ENCODE results near the gene LEUTX. TPM values are rescaled to one million over a fixed set of nuclear protein-coding genes. Genes with fewer than 3 reads are reported as not detected.

The LEUTX gene, protein sequence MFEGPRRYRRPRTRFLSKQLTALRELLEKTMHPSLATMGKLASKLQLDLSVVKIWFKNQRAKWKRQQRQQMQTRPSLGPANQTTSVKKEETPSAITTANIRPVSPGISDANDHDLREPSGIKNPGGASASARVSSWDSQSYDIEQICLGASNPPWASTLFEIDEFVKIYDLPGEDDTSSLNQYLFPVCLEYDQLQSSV
- 1.6 TPM for total RNA-seq (ENCODE audit: unreplicated experiment)
- long read RNA-seq, partial matches to known transcripts = 0 of 1 reads
- long read RNA-seq, other reads (novel, unspliced or antisense) = 0 of 1 reads

DNA sequence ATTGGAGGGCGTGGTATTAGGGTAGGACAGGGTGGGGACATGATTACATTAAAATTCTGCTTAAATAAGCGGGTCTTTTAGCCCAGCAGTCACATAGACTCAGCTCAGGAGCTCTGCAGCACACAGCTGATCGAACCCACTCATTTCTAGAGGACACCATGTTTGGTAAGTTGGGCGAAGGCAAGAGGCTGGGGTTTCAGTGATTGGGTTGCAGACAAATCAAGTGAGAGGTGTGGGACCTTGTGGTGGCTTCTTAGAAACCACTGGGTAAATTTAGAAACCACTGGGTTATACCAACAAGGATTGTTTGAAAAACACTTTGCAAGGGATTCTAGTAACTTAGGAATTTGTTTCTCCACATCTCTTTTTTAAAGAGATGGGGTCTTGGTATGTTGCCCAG lies at the start of gene LEUTX:
LEUTX (plus strand) TSS at position 92 of the 400 bp plus-strand sequence; CDS start at position 159, 67 bp downstream.
- TF ChIP-seq, protein P1, sequence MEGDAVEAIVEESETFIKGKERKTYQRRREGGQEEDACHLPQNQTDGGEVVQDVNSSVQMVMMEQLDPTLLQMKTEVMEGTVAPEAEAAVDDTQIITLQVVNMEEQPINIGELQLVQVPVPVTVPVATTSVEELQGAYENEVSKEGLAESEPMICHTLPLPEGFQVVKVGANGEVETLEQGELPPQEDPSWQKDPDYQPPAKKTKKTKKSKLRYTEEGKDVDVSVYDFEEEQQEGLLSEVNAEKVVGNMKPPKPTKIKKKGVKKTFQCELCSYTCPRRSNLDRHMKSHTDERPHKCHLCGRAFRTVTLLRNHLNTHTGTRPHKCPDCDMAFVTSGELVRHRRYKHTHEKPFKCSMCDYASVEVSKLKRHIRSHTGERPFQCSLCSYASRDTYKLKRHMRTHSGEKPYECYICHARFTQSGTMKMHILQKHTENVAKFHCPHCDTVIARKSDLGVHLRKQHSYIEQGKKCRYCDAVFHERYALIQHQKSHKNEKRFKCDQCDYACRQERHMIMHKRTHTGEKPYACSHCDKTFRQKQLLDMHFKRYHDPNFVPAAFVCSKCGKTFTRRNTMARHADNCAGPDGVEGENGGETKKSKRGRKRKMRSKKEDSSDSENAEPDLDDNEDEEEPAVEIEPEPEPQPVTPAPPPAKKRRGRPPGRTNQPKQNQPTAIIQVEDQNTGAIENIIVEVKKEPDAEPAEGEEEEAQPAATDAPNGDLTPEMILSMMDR (IDR thresholded peaks at IDR 0.05; ENCODE audit: partially characterized antibody, unreplicated experiment) = no peak
- Mint-ChIP-seq H3K4me3 (ENCODE audit: unreplicated experiment) (no peak within 1 kb of the TSS), H3K36me3 (ENCODE audit: unreplicated experiment) (no peaks in the 10 kb centered on the region), H3K9me3 (ENCODE audit: unreplicated experiment) (peaks cover 1% of the 10 kb centered on the region), H3K4me1 (ENCODE audit: low read depth, unreplicated experiment) (no peaks in the 10 kb centered on the region), H3K27ac (ENCODE audit: unreplicated experiment) (no peak within 1 kb of the TSS), H3K27me3 (ENCODE audit: unreplicated experiment) (peaks cover 3% of the 10 kb centered on the region)
- no peak for DNase-seq

DNA sequence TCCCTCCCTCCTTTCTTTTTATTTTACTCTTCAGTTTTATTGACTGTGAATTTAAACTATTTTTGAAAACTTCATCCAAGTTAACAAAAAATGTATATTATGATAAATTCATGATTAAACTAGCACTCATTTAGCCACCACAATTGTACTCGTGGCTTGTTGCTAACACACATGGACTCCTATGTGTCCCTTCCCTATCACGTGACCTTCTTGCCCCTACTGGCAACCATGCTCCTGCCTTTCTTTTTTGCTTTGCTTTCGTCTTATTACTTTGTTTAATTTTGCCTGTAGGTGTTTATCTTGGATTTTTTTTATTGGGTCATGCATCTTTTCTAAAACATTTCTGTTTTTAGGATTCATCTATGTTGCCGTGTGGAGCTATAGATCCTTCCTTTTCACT lies 49.1 kb upstream of the LEUTX start:
- DNase-seq = no peak
- Mint-ChIP-seq H3K27me3 (ENCODE audit: unreplicated experiment) (peaks cover under 1% of the 10 kb centered on the region), H3K4me1 (ENCODE audit: low read depth, unreplicated experiment) (no peaks in the 10 kb centered on the region), H3K27ac (ENCODE audit: unreplicated experiment) (no peak overlapping the region), H3K36me3 (ENCODE audit: unreplicated experiment) (no peaks in the 10 kb centered on the region), H3K9me3 (ENCODE audit: unreplicated experiment) (no peaks in the 10 kb centered on the region), H3K4me3 (ENCODE audit: unreplicated experiment) (no peak overlapping the region)
- TF ChIP-seq, protein P1 (IDR thresholded peaks at IDR 0.05; ENCODE audit: partially characterized antibody, unreplicated experiment) = no peak

DNA sequence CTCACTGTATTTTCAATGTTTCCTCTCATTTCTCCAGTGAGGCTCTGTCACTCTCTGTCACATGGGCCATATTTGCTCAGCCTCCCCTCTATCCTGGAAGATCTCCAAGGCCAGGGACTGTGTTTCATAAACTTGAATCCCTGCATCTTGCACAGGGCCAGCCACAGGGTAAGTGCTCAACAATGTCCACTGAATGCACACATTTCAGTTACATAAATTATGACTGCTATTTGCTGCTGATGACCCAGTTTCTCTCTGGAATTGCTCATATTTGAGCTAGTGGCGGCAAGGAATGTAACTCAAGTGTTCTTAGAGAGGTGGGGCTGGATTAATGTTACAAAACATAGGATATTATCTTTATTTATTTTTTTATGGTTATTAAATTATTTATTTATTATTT lies 47.0 kb upstream of the LEUTX start:
- no peak for DNase-seq
- H3K4me1 Mint-ChIP-seq (ENCODE audit: low read depth, unreplicated experiment) = no peaks in the 10 kb centered on the region
- no peaks in the 10 kb centered on the region for H3K9me3 Mint-ChIP-seq (ENCODE audit: unreplicated experiment)
- H3K36me3 Mint-ChIP-seq (ENCODE audit: unreplicated experiment) = no peaks in the 10 kb centered on the region
- H3K27ac Mint-ChIP-seq (ENCODE audit: unreplicated experiment) = no peak overlapping the region
- no peak overlapping the region for H3K4me3 Mint-ChIP-seq (ENCODE audit: unreplicated experiment)
- peaks cover 2% of the 10 kb centered on the region for H3K27me3 Mint-ChIP-seq (ENCODE audit: unreplicated experiment)
- TF ChIP-seq, protein P1 (IDR thresholded peaks at IDR 0.05; ENCODE audit: partially characterized antibody, unreplicated experiment) = no peak

DNA sequence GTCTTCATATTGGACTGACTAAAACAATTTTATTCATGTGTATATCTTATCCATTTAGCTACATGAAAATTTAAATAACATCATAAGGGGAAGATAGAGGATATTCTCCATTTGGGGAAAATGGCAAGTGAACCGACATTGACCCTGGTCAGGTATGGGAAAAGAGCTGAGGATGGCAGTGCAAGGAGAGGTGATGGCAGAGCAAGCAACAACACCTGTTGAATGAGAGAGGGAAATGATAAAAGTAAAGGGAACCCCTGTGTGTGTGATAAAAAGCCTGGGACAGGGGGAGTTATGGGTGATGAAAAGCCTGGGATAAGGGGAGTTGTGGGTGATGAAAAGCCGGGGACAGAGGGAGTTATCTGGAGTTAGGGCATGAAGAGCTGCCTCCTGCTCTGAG lies 44.8 kb upstream of the LEUTX start:
- H3K4me3 Mint-ChIP-seq (ENCODE audit: unreplicated experiment) = no peak overlapping the region
- DNase-seq = no peak
- H3K4me1 Mint-ChIP-seq (ENCODE audit: low read depth, unreplicated experiment) = no peaks in the 10 kb centered on the region
- H3K9me3 Mint-ChIP-seq (ENCODE audit: unreplicated experiment) = no peaks in the 10 kb centered on the region
- no peaks in the 10 kb centered on the region for H3K36me3 Mint-ChIP-seq (ENCODE audit: unreplicated experiment)
- TF ChIP-seq, protein P1 (IDR thresholded peaks at IDR 0.05; ENCODE audit: partially characterized antibody, unreplicated experiment) = no peak
- H3K27me3 Mint-ChIP-seq (ENCODE audit: unreplicated experiment) = peaks cover 5% of the 10 kb centered on the region
- H3K27ac Mint-ChIP-seq (ENCODE audit: unreplicated experiment) = no peak overlapping the region

DNA sequence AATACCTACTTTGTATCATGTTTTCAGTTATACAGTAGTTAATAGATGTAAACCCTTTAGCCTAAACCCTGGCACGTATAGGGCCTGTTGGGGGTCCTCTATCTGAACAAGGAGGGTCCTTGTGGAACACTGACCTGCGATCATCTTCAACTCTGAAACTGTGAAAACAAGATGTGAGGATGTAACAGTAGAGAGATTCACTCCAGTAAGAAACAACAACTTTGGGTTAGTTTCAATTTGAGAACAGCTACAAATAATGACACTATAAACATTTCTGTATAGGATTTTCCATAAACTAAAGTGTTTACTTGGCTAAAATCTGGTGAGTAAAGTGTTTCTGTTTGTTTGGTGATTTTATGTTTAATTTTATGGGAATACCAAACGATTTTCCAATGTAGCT lies 43.0 kb upstream of the LEUTX start:
- Mint-ChIP-seq H3K9me3 (ENCODE audit: unreplicated experiment) (no peaks in the 10 kb centered on the region), H3K27me3 (ENCODE audit: unreplicated experiment) (peaks cover 5% of the 10 kb centered on the region), H3K4me3 (ENCODE audit: unreplicated experiment) (no peak overlapping the region), H3K4me1 (ENCODE audit: low read depth, unreplicated experiment) (no peaks in the 10 kb centered on the region), H3K27ac (ENCODE audit: unreplicated experiment) (no peak overlapping the region), H3K36me3 (ENCODE audit: unreplicated experiment) (no peaks in the 10 kb centered on the region)
- TF ChIP-seq, protein P1 (IDR thresholded peaks at IDR 0.05; ENCODE audit: partially characterized antibody, unreplicated experiment) = no peak
- no peak for DNase-seq
